RWPE2 (cell line): Measurements from ENCODE around the gene WLS.

Source experiments
- ATAC-seq: fragments of 200-7000 bp; cut with Tn5 transposase; 3 replicates; pipeline ENCODE4 v1.9.1; 2021; ENCODE audit warnings: low read depth
- DNase-seq: peaks from one replicate; pipeline ENCODE4 v3.0.0-alpha.2; 2020; ENCODE audit warnings: low spot score
- H3K27ac ChIP-seq: fragments of 450-650 bp; 2 replicates; pipeline ENCODE4 v1.5.1; 2017; ENCODE audit warnings: mild to moderate bottlenecking; ENCODE audit not compliant: poor library complexity, severe bottlenecking
- H3K27me3 ChIP-seq: fragments of 250-450 bp; sonication (Bioruptor Pico); 2 replicates; pipeline ENCODE4 v1.5.1; 2021; ENCODE audit warnings: mild to moderate bottlenecking, moderate library complexity; ENCODE audit not compliant: insufficient read depth, poor library complexity, severe bottlenecking
- H3K36me3 ChIP-seq: fragments of 250-450 bp; sonication (Bioruptor Pico); 2 replicates; pipeline ENCODE4 v1.5.1; 2020; ENCODE audit warnings: low read depth, mild to moderate bottlenecking, moderate library complexity
- H3K4me1 ChIP-seq: fragments of 250-450 bp; sonication (Bioruptor Pico); 2 replicates; pipeline ENCODE4 v1.5.1; 2021; ENCODE audit warnings: mild to moderate bottlenecking, moderate library complexity; ENCODE audit not compliant: insufficient read depth, poor library complexity, severe bottlenecking
- H3K4me3 ChIP-seq: fragments of 250-450 bp; sonication (Bioruptor Pico); 2 replicates; pipeline ENCODE4 v1.5.1; 2021; ENCODE audit warnings: mild to moderate bottlenecking, moderate library complexity; ENCODE audit not compliant: severe bottlenecking
- H3K9me3 ChIP-seq: fragments of 250-450 bp; sonication (Bioruptor Pico); 2 replicates; pipeline ENCODE4 v1.5.1; 2021; ENCODE audit warnings: mild to moderate bottlenecking, moderate library complexity; ENCODE audit not compliant: severe bottlenecking
- TF ChIP-seq, protein P1 (sequence below): fragments of 450-650 bp; IDR thresholded peaks from one replicate; pipeline ENCODE4 v1.5.1; 2017; ENCODE audit warnings: mild to moderate bottlenecking, moderate library complexity; ENCODE audit not compliant: poor library complexity, severe bottlenecking

WLS gene

DNA sequence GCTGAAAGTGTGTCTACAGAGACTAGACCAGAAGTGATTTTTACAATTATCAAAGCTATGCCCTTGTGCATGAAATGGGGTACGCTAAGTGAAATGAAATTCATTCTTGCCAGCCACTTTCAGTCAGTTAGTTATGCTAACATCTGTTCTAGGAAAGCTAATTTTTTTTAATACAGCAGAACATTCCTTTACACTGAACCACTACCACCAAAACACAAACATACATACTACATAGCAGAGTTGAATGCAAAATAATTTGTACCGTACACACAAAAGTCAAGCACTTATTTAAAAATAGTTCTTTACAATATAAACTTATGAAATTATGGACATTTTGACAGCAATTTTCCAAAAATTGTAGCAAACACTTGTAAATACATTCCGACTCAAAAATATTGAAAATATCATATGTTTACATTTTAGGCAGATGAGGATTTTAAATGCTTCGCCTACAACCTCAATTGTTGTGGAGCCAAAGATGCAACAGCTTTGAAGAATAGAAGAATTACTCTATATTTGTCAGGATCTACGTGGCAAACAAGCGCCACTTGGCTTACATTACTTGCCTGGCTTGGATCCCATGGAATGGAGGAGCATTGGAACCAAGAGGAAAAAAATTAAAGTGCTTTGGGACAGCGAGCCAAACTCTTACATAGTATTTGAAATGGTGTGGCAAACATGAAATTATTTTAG, 30.6 kb downstream of the WLS start:
- Histone ChIP-seq H3K4me1 (peaks cover 28% of the 10 kb centered on the region), H3K9me3 (no peaks in the 10 kb centered on the region), H3K27me3 (no peaks in the 10 kb centered on the region), H3K36me3 (no peaks in the 10 kb centered on the region), H3K4me3 (no peak overlapping the region), H3K27ac (no peak overlapping the region)
- ATAC-seq (no peak), DNase-seq (no peak)
- TF ChIP-seq, protein P1, sequence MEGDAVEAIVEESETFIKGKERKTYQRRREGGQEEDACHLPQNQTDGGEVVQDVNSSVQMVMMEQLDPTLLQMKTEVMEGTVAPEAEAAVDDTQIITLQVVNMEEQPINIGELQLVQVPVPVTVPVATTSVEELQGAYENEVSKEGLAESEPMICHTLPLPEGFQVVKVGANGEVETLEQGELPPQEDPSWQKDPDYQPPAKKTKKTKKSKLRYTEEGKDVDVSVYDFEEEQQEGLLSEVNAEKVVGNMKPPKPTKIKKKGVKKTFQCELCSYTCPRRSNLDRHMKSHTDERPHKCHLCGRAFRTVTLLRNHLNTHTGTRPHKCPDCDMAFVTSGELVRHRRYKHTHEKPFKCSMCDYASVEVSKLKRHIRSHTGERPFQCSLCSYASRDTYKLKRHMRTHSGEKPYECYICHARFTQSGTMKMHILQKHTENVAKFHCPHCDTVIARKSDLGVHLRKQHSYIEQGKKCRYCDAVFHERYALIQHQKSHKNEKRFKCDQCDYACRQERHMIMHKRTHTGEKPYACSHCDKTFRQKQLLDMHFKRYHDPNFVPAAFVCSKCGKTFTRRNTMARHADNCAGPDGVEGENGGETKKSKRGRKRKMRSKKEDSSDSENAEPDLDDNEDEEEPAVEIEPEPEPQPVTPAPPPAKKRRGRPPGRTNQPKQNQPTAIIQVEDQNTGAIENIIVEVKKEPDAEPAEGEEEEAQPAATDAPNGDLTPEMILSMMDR = no peak

DNA sequence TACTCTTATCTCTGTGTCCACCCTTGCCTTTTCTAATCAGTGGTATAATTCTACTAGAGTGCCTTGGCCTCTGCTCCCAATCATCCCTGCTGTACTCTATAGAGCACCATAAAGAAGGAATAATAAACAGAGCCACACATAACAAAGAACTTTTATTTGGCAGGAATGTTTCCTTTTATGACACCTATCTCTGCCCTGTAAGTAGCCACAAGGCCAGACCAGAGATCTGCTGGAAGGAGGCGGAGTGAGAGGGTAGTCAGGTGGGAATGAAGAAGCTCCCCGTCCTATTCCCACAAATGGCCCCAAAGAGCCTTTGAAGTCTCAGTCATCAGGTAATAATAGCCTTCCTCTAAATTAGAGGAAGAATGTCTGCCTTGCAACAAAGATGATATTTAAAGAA, 32.7 kb downstream of the WLS start:
- peaks cover 26% of the 10 kb centered on the region for H3K4me1 ChIP-seq
- H3K27ac ChIP-seq = peak overlapping the region; percentile 65
- TF ChIP-seq, protein P1 = no peak
- no peaks in the 10 kb centered on the region for H3K27me3 ChIP-seq
- H3K4me3 ChIP-seq = no peak overlapping the region
- no peaks in the 10 kb centered on the region for H3K9me3 ChIP-seq
- DNase-seq (no peak), ATAC-seq (no peak)
- H3K36me3 ChIP-seq = no peaks in the 10 kb centered on the region

DNA sequence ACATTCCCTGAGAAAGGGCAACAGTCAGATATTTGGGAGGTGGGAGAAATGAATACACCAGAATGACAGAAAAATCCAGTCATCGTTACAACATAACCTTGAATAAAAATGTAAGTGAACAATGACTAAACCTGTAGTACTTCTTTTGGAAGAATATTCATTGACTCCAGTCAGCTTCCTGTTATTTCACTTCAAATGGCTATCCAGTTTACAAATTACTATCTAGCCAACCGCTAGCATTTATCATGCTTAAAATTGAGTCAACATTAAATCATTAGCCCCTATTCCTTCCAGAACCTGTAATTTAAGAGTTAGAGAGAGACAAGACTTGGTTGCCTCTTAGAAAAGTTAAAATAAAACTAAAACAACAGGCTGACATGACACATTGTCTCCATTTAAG, 33.6 kb downstream of the WLS start:
- peak overlapping the region; percentile 65 for H3K27ac ChIP-seq
- TF ChIP-seq, protein P1 = no peak
- no peak overlapping the region for H3K4me3 ChIP-seq
- H3K9me3 ChIP-seq = no peaks in the 10 kb centered on the region
- peaks cover 26% of the 10 kb centered on the region for H3K4me1 ChIP-seq
- H3K27me3 ChIP-seq = no peaks in the 10 kb centered on the region
- peak; percentile 59 for ATAC-seq
- DNase-seq = no peak
- H3K36me3 ChIP-seq = 0 out of 2 replicates have a peak, but pooled peaks cover 7% of the 10 kb centered on the region

DNA sequence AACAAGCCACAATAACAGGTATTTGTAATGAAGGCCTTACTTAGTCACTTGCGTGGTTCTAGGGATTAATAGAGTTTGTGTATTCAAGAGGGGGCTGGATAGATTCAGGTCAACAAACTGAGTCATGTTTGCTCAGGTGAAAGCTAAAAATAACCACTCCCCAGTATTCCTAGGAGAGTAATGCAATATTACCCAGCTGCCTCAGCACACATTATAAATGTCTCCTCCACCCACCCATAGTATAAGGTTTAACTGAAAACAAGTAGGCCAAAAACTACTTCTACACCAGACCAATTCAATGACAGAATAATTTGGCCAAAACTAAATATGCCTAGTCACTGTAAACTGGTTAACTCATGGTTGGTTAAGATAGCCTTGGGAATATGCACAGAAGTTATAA, 34.4 kb downstream of the WLS start:
- Histone ChIP-seq H3K9me3 (no peaks in the 10 kb centered on the region), H3K36me3 (0 out of 2 replicates have a peak, but pooled peaks cover 10% of the 10 kb centered on the region), H3K4me1 (peaks cover 26% of the 10 kb centered on the region), H3K27ac (peak overlapping the region; percentile 65), H3K4me3 (no peak overlapping the region), H3K27me3 (no peaks in the 10 kb centered on the region)
- DNase-seq (no peak), ATAC-seq (peak; percentile 96)
- TF ChIP-seq, protein P1 = no peak

DNA sequence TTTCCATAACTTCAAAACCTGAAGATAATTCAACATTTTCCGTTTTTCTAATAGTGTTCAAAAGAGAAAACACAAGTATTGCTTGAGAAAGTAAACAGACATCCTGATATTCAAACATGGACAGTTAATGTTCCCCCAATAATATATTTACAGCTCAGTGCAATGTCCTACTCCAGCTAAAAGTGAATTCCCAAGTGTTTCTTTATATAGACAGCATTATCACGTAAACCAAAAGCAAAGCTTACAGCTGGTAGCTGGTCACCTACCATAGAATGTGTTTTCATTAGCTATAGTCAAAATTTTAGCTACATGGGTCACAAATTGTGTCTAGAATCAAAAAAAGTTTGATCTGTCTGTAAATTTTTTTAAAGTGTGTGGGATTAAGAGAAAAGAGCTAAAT, 34.9 kb downstream of the WLS start:
- Histone ChIP-seq H3K4me1 (peaks cover 26% of the 10 kb centered on the region), H3K4me3 (no peak overlapping the region), H3K27me3 (no peaks in the 10 kb centered on the region), H3K27ac (peak overlapping the region; percentile 65), H3K9me3 (no peaks in the 10 kb centered on the region), H3K36me3 (0 out of 2 replicates have a peak, but pooled peaks cover 10% of the 10 kb centered on the region)
- TF ChIP-seq, protein P1 = no peak
- DNase-seq = no peak
- no peak for ATAC-seq
